ENCODE data around the gene UCHL3.

DNA sequence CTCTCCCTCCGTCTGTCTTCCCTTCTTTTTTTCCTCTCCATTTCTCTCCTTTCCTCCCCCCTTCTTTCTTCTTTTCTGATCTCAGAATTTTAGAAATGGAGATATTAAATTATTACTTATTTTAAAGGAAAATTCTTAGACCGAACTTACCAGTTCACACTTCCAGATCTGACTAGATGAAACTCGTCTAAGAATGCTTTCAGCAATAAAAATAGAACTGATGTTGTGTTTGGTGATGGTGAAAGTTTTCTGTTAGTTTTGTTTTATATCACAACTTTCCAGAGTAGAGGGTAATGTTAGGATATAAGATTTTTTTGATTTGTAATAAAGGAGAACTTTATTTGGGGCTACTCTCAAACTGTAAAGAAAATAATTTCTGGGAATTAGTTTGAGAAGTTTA is 29.9 kb downstream of the UCHL3 start:
- TF ChIP-seq, protein P1, sequence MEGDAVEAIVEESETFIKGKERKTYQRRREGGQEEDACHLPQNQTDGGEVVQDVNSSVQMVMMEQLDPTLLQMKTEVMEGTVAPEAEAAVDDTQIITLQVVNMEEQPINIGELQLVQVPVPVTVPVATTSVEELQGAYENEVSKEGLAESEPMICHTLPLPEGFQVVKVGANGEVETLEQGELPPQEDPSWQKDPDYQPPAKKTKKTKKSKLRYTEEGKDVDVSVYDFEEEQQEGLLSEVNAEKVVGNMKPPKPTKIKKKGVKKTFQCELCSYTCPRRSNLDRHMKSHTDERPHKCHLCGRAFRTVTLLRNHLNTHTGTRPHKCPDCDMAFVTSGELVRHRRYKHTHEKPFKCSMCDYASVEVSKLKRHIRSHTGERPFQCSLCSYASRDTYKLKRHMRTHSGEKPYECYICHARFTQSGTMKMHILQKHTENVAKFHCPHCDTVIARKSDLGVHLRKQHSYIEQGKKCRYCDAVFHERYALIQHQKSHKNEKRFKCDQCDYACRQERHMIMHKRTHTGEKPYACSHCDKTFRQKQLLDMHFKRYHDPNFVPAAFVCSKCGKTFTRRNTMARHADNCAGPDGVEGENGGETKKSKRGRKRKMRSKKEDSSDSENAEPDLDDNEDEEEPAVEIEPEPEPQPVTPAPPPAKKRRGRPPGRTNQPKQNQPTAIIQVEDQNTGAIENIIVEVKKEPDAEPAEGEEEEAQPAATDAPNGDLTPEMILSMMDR (IDR thresholded peaks at IDR 0.05): no peak
- no peak for TF ChIP-seq POLR2A (IDR thresholded peaks at IDR 0.05)

Data from testis (tissue), 2 donors.